NT2/D1 (cell line): Measurements from ENCODE around the gene CDK3.

Experiments used
- YY1 ChIP-seq: IDR thresholded peaks from 2 replicates; pipeline ENCODE4 v1.6.1; 2011; ENCODE audit not compliant: insufficient read length, insufficient read depth
- ZNF274 ChIP-seq: IDR thresholded peaks from 2 replicates; pipeline ENCODE4 v1.6.1; 2011; ENCODE audit warnings: mild to moderate bottlenecking, low read depth, low read length

DNA sequence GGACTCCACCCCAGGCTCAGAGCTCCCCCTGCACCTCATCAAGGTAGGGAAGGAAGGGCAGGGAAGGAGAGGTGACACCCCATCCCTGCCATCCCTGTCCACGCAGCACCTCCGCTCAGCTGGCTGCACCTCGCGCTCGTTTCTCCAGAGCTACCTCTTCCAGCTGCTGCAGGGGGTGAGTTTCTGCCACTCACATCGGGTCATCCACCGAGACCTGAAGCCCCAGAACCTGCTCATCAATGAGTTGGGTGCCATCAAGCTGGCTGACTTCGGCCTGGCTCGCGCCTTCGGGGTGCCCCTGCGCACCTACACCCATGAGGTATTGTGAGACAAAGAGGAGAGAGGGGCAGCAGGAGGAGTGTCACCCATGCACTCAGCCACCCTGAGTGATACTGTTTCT, 1.4 kb downstream of the CDK3 start:
- TF ChIP-seq YY1 (no peak), ZNF274 (no peak)
